ENCODE results near the gene COBLL1. TPM values are rescaled to one million over a fixed set of nuclear protein-coding genes. Genes with fewer than 3 reads are reported as not detected.

The COBLL1 gene
- total and polyA plus RNA-seq, 4 donors, result 16.3 to 114 (median 36.4) TPM

DNA sequence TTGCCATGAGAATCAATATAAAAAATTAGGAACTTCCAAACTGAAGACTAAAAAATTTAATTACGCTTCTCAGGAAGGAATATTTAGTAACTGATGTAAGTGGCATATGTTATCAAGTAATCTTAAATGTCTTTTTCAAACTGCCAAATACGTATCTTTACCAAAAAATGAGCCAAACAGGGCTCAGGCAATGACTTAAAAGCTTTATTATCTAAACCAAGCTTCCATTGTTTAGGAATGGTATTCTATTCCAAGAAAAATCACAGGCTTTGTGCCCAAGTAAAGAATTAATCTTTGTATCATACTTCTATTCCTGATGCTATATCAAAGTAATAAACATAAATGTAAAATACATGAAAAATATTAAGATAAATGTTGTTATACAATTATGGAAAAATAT lies 148.7 kb downstream of the COBLL1 start (continued):
- TF ChIP-seq, protein P1, sequence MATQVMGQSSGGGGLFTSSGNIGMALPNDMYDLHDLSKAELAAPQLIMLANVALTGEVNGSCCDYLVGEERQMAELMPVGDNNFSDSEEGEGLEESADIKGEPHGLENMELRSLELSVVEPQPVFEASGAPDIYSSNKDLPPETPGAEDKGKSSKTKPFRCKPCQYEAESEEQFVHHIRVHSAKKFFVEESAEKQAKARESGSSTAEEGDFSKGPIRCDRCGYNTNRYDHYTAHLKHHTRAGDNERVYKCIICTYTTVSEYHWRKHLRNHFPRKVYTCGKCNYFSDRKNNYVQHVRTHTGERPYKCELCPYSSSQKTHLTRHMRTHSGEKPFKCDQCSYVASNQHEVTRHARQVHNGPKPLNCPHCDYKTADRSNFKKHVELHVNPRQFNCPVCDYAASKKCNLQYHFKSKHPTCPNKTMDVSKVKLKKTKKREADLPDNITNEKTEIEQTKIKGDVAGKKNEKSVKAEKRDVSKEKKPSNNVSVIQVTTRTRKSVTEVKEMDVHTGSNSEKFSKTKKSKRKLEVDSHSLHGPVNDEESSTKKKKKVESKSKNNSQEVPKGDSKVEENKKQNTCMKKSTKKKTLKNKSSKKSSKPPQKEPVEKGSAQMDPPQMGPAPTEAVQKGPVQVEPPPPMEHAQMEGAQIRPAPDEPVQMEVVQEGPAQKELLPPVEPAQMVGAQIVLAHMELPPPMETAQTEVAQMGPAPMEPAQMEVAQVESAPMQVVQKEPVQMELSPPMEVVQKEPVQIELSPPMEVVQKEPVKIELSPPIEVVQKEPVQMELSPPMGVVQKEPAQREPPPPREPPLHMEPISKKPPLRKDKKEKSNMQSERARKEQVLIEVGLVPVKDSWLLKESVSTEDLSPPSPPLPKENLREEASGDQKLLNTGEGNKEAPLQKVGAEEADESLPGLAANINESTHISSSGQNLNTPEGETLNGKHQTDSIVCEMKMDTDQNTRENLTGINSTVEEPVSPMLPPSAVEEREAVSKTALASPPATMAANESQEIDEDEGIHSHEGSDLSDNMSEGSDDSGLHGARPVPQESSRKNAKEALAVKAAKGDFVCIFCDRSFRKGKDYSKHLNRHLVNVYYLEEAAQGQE (IDR thresholded peaks at IDR 0.05), result no peak
- TF ChIP-seq, protein P2, sequence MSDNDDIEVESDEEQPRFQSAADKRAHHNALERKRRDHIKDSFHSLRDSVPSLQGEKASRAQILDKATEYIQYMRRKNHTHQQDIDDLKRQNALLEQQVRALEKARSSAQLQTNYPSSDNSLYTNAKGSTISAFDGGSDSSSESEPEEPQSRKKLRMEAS (IDR thresholded peaks at IDR 0.05), result no peak

DNA sequence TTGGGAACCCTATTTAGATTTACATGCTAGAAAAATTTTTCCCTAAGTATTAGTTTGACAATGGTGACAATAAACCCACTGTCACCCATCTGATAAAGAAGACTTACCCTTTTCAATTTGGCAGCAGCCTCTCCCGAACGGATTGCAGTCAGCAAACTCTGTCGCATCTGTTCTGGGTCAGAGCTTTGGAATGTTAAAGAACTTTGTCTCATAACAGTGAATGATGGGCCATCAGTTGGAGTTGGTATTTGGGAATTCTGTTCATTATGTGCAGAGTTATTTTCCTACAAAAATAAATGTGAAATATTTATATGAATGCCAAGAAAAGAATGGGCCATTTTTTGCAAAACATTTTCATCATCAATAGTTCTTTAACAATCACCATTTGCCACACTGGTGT lies 149.5 kb downstream of the COBLL1 start:
- no peak overlapping the region for H3K9ac ChIP-seq (ENCODE audit: low read depth in 1 of 2, low read length in 2 of 2)
- H3K27ac ChIP-seq (ENCODE audit: low read depth in 1 of 2, low read length in 2 of 2), result no peak overlapping the region
- H3K4me3 ChIP-seq (ENCODE audit: low read depth in 1 of 3, low read length in 3 of 3), result no peak overlapping the region
- no peaks in the 10 kb centered on the region for H3K9me3 ChIP-seq (ENCODE audit: control insufficient read depth in 4 of 4, low read length in 3 of 4)
- H3K4me1 ChIP-seq (ENCODE audit: control insufficient read depth in 4 of 4, insufficient read depth in 4 of 4, low read length in 3 of 4), result peaks cover 0 to 9% (median 0%) of the 10 kb centered on the region in 4 donors
- DNase-seq (ENCODE audit: low spot score), result no peak
- 71% methylated on average over 3 of the region's 3 CpGs for WGBS
- peaks cover 9 to 54% (median 33%) of the 10 kb centered on the region in 4 donors for H3K36me3 ChIP-seq (ENCODE audit: control insufficient read depth in 4 of 4, insufficient read depth in 3 of 4, low read depth in 1 of 4, low read length in 3 of 4)
- TF ChIP-seq, protein P3, sequence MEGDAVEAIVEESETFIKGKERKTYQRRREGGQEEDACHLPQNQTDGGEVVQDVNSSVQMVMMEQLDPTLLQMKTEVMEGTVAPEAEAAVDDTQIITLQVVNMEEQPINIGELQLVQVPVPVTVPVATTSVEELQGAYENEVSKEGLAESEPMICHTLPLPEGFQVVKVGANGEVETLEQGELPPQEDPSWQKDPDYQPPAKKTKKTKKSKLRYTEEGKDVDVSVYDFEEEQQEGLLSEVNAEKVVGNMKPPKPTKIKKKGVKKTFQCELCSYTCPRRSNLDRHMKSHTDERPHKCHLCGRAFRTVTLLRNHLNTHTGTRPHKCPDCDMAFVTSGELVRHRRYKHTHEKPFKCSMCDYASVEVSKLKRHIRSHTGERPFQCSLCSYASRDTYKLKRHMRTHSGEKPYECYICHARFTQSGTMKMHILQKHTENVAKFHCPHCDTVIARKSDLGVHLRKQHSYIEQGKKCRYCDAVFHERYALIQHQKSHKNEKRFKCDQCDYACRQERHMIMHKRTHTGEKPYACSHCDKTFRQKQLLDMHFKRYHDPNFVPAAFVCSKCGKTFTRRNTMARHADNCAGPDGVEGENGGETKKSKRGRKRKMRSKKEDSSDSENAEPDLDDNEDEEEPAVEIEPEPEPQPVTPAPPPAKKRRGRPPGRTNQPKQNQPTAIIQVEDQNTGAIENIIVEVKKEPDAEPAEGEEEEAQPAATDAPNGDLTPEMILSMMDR (IDR thresholded peaks at IDR 0.05; ENCODE audit: low read depth, low read length, missing input control), result no peak
- TF ChIP-seq TAF1 (conservative IDR thresholded peaks at IDR 0.05) (no peak), SP1 (IDR thresholded peaks at IDR 0.05) (no peak), HNF4G (IDR thresholded peaks at IDR 0.05) (no peak), FOXA1 (IDR thresholded peaks at IDR 0.05) (no peak), RXRA (IDR thresholded peaks at IDR 0.05) (no peak), HNF4A (conservative IDR thresholded peaks at IDR 0.05) (no peak), JUND (IDR thresholded peaks at IDR 0.05) (no peak), EGR1 (IDR thresholded peaks at IDR 0.05; ENCODE audit: low read depth in 2 of 2) (no peak), NR2F2 (IDR thresholded peaks at IDR 0.05) (no peak), YY1 (IDR thresholded peaks at IDR 0.05) (no peak), RAD21 (IDR thresholded peaks at IDR 0.05) (no peak), FOXA2 (IDR thresholded peaks at IDR 0.05) (no peak), GABPA (IDR thresholded peaks at IDR 0.05 in 1 of 2, conservative IDR thresholded peaks at IDR 0.05 in 1 of 2) (no peak)
- TF ChIP-seq, protein P4, sequence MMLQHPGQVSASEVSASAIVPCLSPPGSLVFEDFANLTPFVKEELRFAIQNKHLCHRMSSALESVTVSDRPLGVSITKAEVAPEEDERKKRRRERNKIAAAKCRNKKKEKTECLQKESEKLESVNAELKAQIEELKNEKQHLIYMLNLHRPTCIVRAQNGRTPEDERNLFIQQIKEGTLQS (IDR thresholded peaks at IDR 0.05), result no peak
- TF ChIP-seq, protein P2 (IDR thresholded peaks at IDR 0.05), result no peak
- TF ChIP-seq, protein P5, sequence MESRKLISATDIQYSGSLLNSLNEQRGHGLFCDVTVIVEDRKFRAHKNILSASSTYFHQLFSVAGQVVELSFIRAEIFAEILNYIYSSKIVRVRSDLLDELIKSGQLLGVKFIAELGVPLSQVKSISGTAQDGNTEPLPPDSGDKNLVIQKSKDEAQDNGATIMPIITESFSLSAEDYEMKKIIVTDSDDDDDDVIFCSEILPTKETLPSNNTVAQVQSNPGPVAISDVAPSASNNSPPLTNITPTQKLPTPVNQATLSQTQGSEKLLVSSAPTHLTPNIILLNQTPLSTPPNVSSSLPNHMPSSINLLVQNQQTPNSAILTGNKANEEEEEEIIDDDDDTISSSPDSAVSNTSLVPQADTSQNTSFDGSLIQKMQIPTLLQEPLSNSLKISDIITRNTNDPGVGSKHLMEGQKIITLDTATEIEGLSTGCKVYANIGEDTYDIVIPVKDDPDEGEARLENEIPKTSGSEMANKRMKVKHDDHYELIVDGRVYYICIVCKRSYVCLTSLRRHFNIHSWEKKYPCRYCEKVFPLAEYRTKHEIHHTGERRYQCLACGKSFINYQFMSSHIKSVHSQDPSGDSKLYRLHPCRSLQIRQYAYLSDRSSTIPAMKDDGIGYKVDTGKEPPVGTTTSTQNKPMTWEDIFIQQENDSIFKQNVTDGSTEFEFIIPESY (IDR thresholded peaks at IDR 0.05), result no peak
- TF ChIP-seq, protein P1 (IDR thresholded peaks at IDR 0.05), result no peak
- no peaks in the 10 kb centered on the region for H3K27me3 ChIP-seq (ENCODE audit: control insufficient read depth in 4 of 4, insufficient read depth in 4 of 4, low read length in 3 of 4)
